A549 treated with DMSO at 1 μM for 4 hours (cell line): ENCODE data around the gene CTAG1B. TPM values are rescaled to one million over a fixed set of nuclear protein-coding genes. Genes with fewer than 3 reads are reported as not detected.

Source experiments
- total RNA-seq: library from RNA; stranded (reverse); fragments of 200-300 nt; extraction: Qiagen RNA extraction; gene quantifications from 5 replicates; pipeline ENCODE4 v1.2.3, GENCODE V29; 2022; ENCODE audit warnings: low read depth

The CTAG1B gene
- not detected in 5 replicates for total RNA-seq

GRCh38 chrX:154619182-154619581, at the start of gene CTAG1B:
TSS of gene CTAG1B (minus strand) at chrX:154619282. CDS start at chrX:154619218, 64 bp downstream.

GRCh38 chrX:154653413-154653812, 34.3 kb upstream of the CTAG1B start, which contains the start of gene CTAG2:
TSS of gene CTAG2 (minus strand) at chrX:154653579. CDS start at chrX:154653515, 64 bp downstream.

DNA sequence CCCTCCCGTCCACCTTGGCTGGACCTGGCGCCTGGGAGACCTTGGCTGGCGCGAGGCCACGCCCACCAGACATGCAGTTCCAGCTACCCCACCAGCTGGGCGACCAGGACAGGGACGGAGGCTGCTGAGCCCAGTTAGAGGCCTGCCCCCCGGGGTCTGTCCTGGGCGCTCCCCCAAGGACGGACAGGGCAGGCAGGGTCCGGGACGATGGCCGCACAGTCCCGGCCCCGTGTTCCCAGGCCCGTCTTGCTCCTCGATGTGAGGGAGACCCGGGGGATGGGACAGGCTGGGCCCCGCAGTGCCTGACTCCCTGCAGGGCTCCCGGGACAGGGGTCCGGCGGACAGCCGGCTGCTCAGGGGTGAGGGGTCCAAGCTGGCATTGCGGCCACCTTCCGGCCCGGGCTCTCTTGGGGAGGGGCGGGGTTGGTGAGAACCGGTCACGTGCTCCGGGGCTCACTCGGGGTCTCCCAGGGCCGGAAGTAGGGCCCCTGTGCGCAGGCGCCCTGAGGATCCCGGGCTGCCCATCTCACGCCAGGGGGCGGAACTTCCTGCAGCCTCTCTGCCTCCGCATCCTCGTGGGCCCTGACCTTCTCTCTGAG, 34.4 kb downstream of the CTAG1B start, which contains the start of gene CTAG1A:
CTAG1A (plus strand) TSS at position 549 of the 599 bp plus-strand sequence. CDS start 74 bp downstream, outside the sequence.

Other genes with a start within 250 kb of the CTAG1B start
- 1,489 to 1,751 TPM (median 1,561 TPM) in 5 replicates for gene FLNA, start 244.6 kb downstream of the CTAG1B start, total RNA-seq
- gene EMD, start 240.0 kb downstream of the CTAG1B start, total RNA-seq, result 137 to 159 TPM (median 152 TPM) in 5 replicates
- 4,944 to 5,934 TPM (median 5,259 TPM) in 5 replicates for gene RPL10, start 220.9 kb downstream of the CTAG1B start, total RNA-seq
- gene DNASE1L1, start 210.0 kb downstream of the CTAG1B start, total RNA-seq, result 26.5 to 29.9 TPM (median 27.4 TPM) in 5 replicates
- 26.6 to 37.0 TPM (median 35.2 TPM) in 5 replicates for gene TAFAZZIN, start 207.7 kb downstream of the CTAG1B start, total RNA-seq
- 82.2 to 107 TPM (median 102 TPM) in 5 replicates for gene ATP6AP1, start 190.6 kb downstream of the CTAG1B start, total RNA-seq
- 92.2 to 99.4 TPM (median 97.5 TPM) in 5 replicates for gene GDI1, start 182.1 kb downstream of the CTAG1B start, total RNA-seq
- gene FAM50A, start 175.1 kb downstream of the CTAG1B start, total RNA-seq, result 94.9 to 121 TPM (median 111 TPM) in 5 replicates
- 5.4 to 17.5 TPM (median 12.2 TPM) in 5 replicates for gene PLXNA3, start 161.0 kb downstream of the CTAG1B start, total RNA-seq
- gene LAGE3, start 140.0 kb downstream of the CTAG1B start, total RNA-seq, result 44.8 to 69.5 TPM (median 62.9 TPM) in 5 replicates
- 64.6 to 70.4 TPM (median 66.2 TPM) in 5 replicates for gene UBL4A, start 132.7 kb downstream of the CTAG1B start, total RNA-seq
- 35.4 to 42.5 TPM (median 38.9 TPM) in 5 replicates for gene SLC10A3, start 128.7 kb downstream of the CTAG1B start, total RNA-seq
- 37.8 to 47.0 TPM (median 42.4 TPM) in 5 replicates for gene FAM3A, start 103.0 kb downstream of the CTAG1B start, total RNA-seq
- gene G6PD, start 72.4 kb downstream of the CTAG1B start, total RNA-seq, result 1,297 to 1,681 TPM (median 1,624 TPM) in 5 replicates
- gene IKBKG, start 71.7 kb downstream of the CTAG1B start, total RNA-seq, result 33.0 to 45.1 TPM (median 42.9 TPM) in 5 replicates
- gene CTAG1A, start 34.1 kb downstream of the CTAG1B start, total RNA-seq, result not detected in 5 replicates
- gene CTAG2, start 34.3 kb upstream of the CTAG1B start, total RNA-seq, result not detected in 5 replicates
- 0.30 to 0.76 TPM (median 0.42 TPM) in 5 replicates for gene GAB3, start 131.8 kb upstream of the CTAG1B start, total RNA-seq
- 166 to 215 TPM (median 177 TPM) in 5 replicates for gene DKC1, start 143.6 kb upstream of the CTAG1B start, total RNA-seq
- gene MPP1, start 186.2 kb upstream of the CTAG1B start, total RNA-seq, result 14.4 to 17.7 TPM (median 16.7 TPM) in 5 replicates
- gene SMIM9, start 215.4 kb upstream of the CTAG1B start, total RNA-seq, result not detected in 5 replicates